H9 (cell line): ENCODE measurements around the gene STAT3. TPM values are rescaled to one million over a fixed set of nuclear protein-coding genes. Genes with fewer than 3 reads are reported as not detected.

Experiments
- DNase-seq: peaks from one replicate; pipeline ENCODE4 v3.0.0-alpha.2; 2017
- H2AFZ ChIP-seq: one replicate; pipeline ENCODE4 v1.6.1; 2013; ENCODE audit warnings: mild to moderate bottlenecking, low read length, control low read depth, moderate library complexity
- H2AK5ac ChIP-seq: 2 replicates; pipeline ENCODE4 v1.6.1; 2013; ENCODE audit warnings: low read length, control low read depth, mixed read lengths; ENCODE audit not compliant: insufficient read length
- H2BK120ac ChIP-seq: one replicate; pipeline ENCODE4 v1.6.1; 2013; ENCODE audit warnings: low read depth, mild to moderate bottlenecking, low read length, control low read depth, inconsistent platforms; ENCODE audit not compliant: poor library complexity, severe bottlenecking
- H2BK12ac ChIP-seq: 2 replicates; pipeline ENCODE4 v1.6.1; 2013; ENCODE audit warnings: low read length, control low read depth, mixed read lengths, low read depth; ENCODE audit not compliant: insufficient read length
- H2BK15ac ChIP-seq: 2 replicates; pipeline ENCODE4 v1.6.1; 2013; ENCODE audit warnings: low read depth, low read length, control low read depth
- H2BK20ac ChIP-seq: one replicate; pipeline ENCODE4 v1.6.1; 2013; ENCODE audit warnings: low read depth, mild to moderate bottlenecking, low read length, control low read depth, inconsistent platforms; ENCODE audit not compliant: poor library complexity, severe bottlenecking
- H2BK5ac ChIP-seq: 2 replicates; pipeline ENCODE4 v1.6.1; 2013; ENCODE audit warnings: low read length, control low read depth, mixed read lengths; ENCODE audit not compliant: insufficient read length
- H3K14ac ChIP-seq: 2 replicates; pipeline ENCODE4 v1.6.1; 2013; ENCODE audit warnings: low read length, control low read depth; ENCODE audit not compliant: insufficient read depth
- H3K18ac ChIP-seq: 2 replicates; pipeline ENCODE4 v1.6.1; 2013; ENCODE audit warnings: low read depth, mild to moderate bottlenecking, mixed read lengths, low read length, control low read depth; ENCODE audit not compliant: insufficient read length
- H3K23ac ChIP-seq: 2 replicates; pipeline ENCODE4 v1.6.1; 2013; ENCODE audit warnings: low read length, control low read depth, mixed read lengths, low read depth; ENCODE audit not compliant: insufficient read length
- H3K23me2 ChIP-seq: 2 replicates; pipeline ENCODE4 v1.6.1; 2013; ENCODE audit warnings: low read depth, mild to moderate bottlenecking, mixed read lengths, low read length, control low read depth; ENCODE audit not compliant: insufficient read length, poor library complexity, severe bottlenecking
- H3K27ac ChIP-seq: 2 replicates; pipeline ENCODE4 v1.5.1; 2013; ENCODE audit warnings: low read length, control low read depth, mixed read lengths, low read depth; ENCODE audit not compliant: insufficient read length
- H3K27me3 ChIP-seq: 2 replicates; pipeline ENCODE4 v1.6.1; 2013; ENCODE audit warnings: low read length, control low read depth, inconsistent platforms; ENCODE audit not compliant: insufficient read depth
- H3K4ac ChIP-seq: 2 replicates; pipeline ENCODE4 v1.6.1; 2013; ENCODE audit warnings: low read depth, mild to moderate bottlenecking, control low read depth, inconsistent platforms, low read length, moderate library complexity
- H3K4me1 ChIP-seq: 2 replicates; pipeline ENCODE4 v1.6.1; 2013; ENCODE audit warnings: low read length, control low read depth, inconsistent platforms; ENCODE audit not compliant: insufficient read depth
- H3K4me2 ChIP-seq: 2 replicates; pipeline ENCODE4 v1.6.1; 2013; ENCODE audit warnings: low read length, control low read depth, mixed read lengths; ENCODE audit not compliant: insufficient read length, insufficient read depth
- H3K56ac ChIP-seq: 2 replicates; pipeline ENCODE4 v1.6.1; 2013; ENCODE audit warnings: low read depth, mild to moderate bottlenecking, mixed read lengths, low read length, control low read depth; ENCODE audit not compliant: insufficient read length
- H3K79me1 ChIP-seq: 2 replicates; pipeline ENCODE4 v1.6.1; 2013; ENCODE audit warnings: low read depth, mild to moderate bottlenecking, moderate library complexity, low read length, control low read depth, inconsistent platforms; ENCODE audit not compliant: insufficient read depth, poor library complexity, severe bottlenecking
- H3K79me2 ChIP-seq: 2 replicates; pipeline ENCODE4 v1.6.1; 2013; ENCODE audit warnings: low read length, control low read depth, inconsistent platforms; ENCODE audit not compliant: insufficient read depth
- H3K9ac ChIP-seq: 2 replicates; pipeline ENCODE4 v1.6.1; 2013; ENCODE audit warnings: low read length, control low read depth, mixed read lengths; ENCODE audit not compliant: insufficient read length; ENCODE audit errors: extremely low read depth
- H3K9me3 ChIP-seq: one replicate; pipeline ENCODE4 v1.6.1; 2013; ENCODE audit warnings: low read depth, low read length, inconsistent platforms; ENCODE audit not compliant: control insufficient read depth
- H3T11ph ChIP-seq: one replicate; pipeline ENCODE4 v1.6.1; 2013; ENCODE audit warnings: mild to moderate bottlenecking, low read length, control low read depth, inconsistent platforms
- H4K20me1 ChIP-seq: one replicate; pipeline ENCODE4 v1.6.1; 2013; ENCODE audit not compliant: control insufficient read depth, insufficient read length, insufficient read depth
- H4K5ac ChIP-seq: 2 replicates; pipeline ENCODE4 v1.6.1; 2013; ENCODE audit warnings: low read depth, mild to moderate bottlenecking, mixed read lengths, low read length, control low read depth; ENCODE audit not compliant: insufficient read length
- H4K8ac ChIP-seq: replicated peaks from 2 replicates; pipeline ENCODE4 v1.6.1; 2013; ENCODE audit warnings: low read length, control low read depth, mixed read lengths, low read depth; ENCODE audit not compliant: insufficient read length
- H4K91ac ChIP-seq: 2 replicates; pipeline ENCODE4 v1.6.1; 2013; ENCODE audit warnings: low read depth, mild to moderate bottlenecking, moderate library complexity, mixed read lengths, low read length, control low read depth; ENCODE audit not compliant: insufficient read length
- H3K27ac Mint-ChIP-seq, 3 experiments: 2 replicates in 2 of 3; 3 replicates in 1 of 3; pipeline ENCODE4 v1.8.0; 2020 to 2021; ENCODE audit warnings: mixed read lengths in 3 of 3, mild to moderate bottlenecking in 1 of 3, moderate library complexity in 1 of 3
- H3K27me3 Mint-ChIP-seq: 2 replicates; pipeline ENCODE4 v1.8.0; 2021; ENCODE audit warnings: low read depth, mild to moderate bottlenecking, moderate library complexity, mixed read lengths
- H3K36me3 Mint-ChIP-seq, 3 experiments: 2 replicates in 2 of 3; 3 replicates in 1 of 3; pipeline ENCODE4 v1.8.0; 2020 to 2021; ENCODE audit warnings: low read depth in 3 of 3, mixed read lengths in 3 of 3; ENCODE audit not compliant: insufficient read depth in 1 of 3
- H3K4me1 Mint-ChIP-seq, 2 experiments: 2 replicates each; pipeline ENCODE4 v1.8.0; 2020; ENCODE audit warnings: mixed read lengths in 2 of 2
- H3K4me3 Mint-ChIP-seq, 2 experiments: 2 replicates in 1 of 2; 3 replicates in 1 of 2; pipeline ENCODE4 v1.8.0; 2020 to 2021; ENCODE audit warnings: mild to moderate bottlenecking in 2 of 2, mixed read lengths in 2 of 2, moderate library complexity in 1 of 2
- H3K9me3 Mint-ChIP-seq, 2 experiments: 2 replicates in 1 of 2; 3 replicates in 1 of 2; pipeline ENCODE4 v1.8.0; 2020; ENCODE audit warnings: mild to moderate bottlenecking in 2 of 2, mixed read lengths in 2 of 2, moderate library complexity in 1 of 2
- WGBS: extraction: QIAGEN DNeasy Blood & Tissue Kit; methylation state at CpG from one replicate; pipeline ENCODE4 v1.1.7; 2013; ENCODE audit warnings: missing lambda C conversion rate, low lambda C conversion rate, mixed read lengths; ENCODE audit not compliant: insufficient read length; ENCODE audit errors: extremely low coverage; 5-methylcytosine and 5-hydroxymethylcytosine counted together
- total RNA-seq: library from RNA; stranded (reverse); gene quantifications from 2 replicates; pipeline ENCODE4 v1.2.1, GENCODE V29; 2021
- TF ChIP-seq, protein P1 (sequence below): fragments of 200-600 bp; sonication (generic); conservative IDR thresholded peaks from 3 replicates; pipeline ENCODE4 v1.8.0; 2021; ENCODE audit warnings: antibody characterized with exemption, mild to moderate bottlenecking

The STAT3 gene
- total RNA-seq, 1 experiment from 2014 or later = 83.2 TPM

GRCh38 chr17:42312285-42313130 lies 75.7 kb downstream of the STAT3 start:
- no peaks in the 10 kb centered on the region for H3K79me2 ChIP-seq
- H3K27ac Mint-ChIP-seq = no peak overlapping the region; a peak in 1 of 7 replicates
- H3K4me1 ChIP-seq = peaks cover 2% of the 10 kb centered on the region; the same call in 1 of the 2 replicates
- no peaks in the 10 kb centered on the region for H3K9me3 Mint-ChIP-seq
- no CpG with 5 or more reads among the region's 54 CpGs for WGBS
- no peak overlapping the region for H3K4ac ChIP-seq
- H2BK5ac ChIP-seq = no peak overlapping the region
- H3K14ac ChIP-seq = no peak overlapping the region
- no peaks in the 10 kb centered on the region for H3K27me3 ChIP-seq
- peaks cover 20 to 41% (median 26%) of the 10 kb centered on the region in 3 experiments for H3K36me3 Mint-ChIP-seq
- H3K9me3 ChIP-seq = no peaks in the 10 kb centered on the region
- H3K9ac ChIP-seq = no peak overlapping the region
- H2AFZ ChIP-seq = no peak overlapping the region
- H2BK120ac ChIP-seq = no peak overlapping the region
- peak overlapping the region; percentile 29 to 51; a peak in 2 of 5 replicates for H3K4me3 Mint-ChIP-seq
- no peaks in the 10 kb centered on the region for H3K23me2 ChIP-seq
- TF ChIP-seq, protein P1, sequence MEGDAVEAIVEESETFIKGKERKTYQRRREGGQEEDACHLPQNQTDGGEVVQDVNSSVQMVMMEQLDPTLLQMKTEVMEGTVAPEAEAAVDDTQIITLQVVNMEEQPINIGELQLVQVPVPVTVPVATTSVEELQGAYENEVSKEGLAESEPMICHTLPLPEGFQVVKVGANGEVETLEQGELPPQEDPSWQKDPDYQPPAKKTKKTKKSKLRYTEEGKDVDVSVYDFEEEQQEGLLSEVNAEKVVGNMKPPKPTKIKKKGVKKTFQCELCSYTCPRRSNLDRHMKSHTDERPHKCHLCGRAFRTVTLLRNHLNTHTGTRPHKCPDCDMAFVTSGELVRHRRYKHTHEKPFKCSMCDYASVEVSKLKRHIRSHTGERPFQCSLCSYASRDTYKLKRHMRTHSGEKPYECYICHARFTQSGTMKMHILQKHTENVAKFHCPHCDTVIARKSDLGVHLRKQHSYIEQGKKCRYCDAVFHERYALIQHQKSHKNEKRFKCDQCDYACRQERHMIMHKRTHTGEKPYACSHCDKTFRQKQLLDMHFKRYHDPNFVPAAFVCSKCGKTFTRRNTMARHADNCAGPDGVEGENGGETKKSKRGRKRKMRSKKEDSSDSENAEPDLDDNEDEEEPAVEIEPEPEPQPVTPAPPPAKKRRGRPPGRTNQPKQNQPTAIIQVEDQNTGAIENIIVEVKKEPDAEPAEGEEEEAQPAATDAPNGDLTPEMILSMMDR = peak; percentile 71
- H4K8ac ChIP-seq = no peak overlapping the region
- H4K5ac ChIP-seq = no peak overlapping the region
- no peak overlapping the region for H3K27ac ChIP-seq
- no peaks in the 10 kb centered on the region for H3K79me1 ChIP-seq
- peaks cover 7% of the 10 kb centered on the region for H3K27me3 Mint-ChIP-seq
- H3K56ac ChIP-seq = no peak overlapping the region
- no peaks in the 10 kb centered on the region for H4K20me1 ChIP-seq
- peaks cover 38 to 41% of the 10 kb centered on the region in 2 experiments for H3K4me1 Mint-ChIP-seq
- DNase-seq = peak; percentile 96
- H2BK15ac ChIP-seq = no peak overlapping the region
- no peak overlapping the region for H2AK5ac ChIP-seq
- no peak overlapping the region for H3K18ac ChIP-seq
- H2BK20ac ChIP-seq = no peak overlapping the region
- peak overlapping the region; percentile 17 for H3K4me2 ChIP-seq
- no peak overlapping the region for H3K23ac ChIP-seq
- no peak overlapping the region for H3T11ph ChIP-seq
- no peak overlapping the region for H2BK12ac ChIP-seq
- no peak overlapping the region for H4K91ac ChIP-seq
